ENCODE results near the gene TXN.
"Not testable (repeated sequence)": the region's sequence is repeated elsewhere in the genome, so short reads cannot be mapped to it uniquely, and the experiment has no call there.

TXN gene

DNA sequence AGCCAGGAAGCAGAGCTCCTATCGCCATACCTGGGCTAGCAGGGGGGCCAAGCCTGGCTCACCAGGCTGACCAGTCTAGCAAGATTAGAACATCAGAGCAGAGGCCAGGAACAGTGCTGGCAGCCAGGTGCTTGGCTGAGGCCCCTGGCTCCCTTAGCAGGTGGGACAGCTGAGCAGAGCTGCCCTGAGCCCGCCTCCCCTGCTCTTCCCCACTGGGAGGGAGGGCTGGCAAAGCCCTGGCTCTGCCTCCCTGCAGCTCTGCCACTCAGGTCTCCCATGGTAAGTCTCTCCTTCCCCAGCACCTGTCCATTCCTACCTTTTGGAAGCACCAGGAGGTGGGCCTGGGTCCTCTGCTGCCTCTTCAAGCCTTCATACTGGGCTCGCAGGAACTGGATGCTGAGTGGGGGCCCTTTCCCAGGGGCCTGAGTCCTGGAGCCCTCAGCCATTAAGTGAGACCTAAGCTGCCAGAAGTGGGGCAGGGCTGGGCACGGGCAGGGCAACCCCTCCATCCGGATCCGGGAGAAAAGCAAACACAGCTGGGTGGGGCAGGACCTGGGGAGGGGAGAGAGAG is 49.2 kb downstream of the TXN start:
- no peak overlapping the region for H3K4me3 ChIP-seq (ENCODE audit: low read depth, low read length)
- TF ChIP-seq, protein P1, sequence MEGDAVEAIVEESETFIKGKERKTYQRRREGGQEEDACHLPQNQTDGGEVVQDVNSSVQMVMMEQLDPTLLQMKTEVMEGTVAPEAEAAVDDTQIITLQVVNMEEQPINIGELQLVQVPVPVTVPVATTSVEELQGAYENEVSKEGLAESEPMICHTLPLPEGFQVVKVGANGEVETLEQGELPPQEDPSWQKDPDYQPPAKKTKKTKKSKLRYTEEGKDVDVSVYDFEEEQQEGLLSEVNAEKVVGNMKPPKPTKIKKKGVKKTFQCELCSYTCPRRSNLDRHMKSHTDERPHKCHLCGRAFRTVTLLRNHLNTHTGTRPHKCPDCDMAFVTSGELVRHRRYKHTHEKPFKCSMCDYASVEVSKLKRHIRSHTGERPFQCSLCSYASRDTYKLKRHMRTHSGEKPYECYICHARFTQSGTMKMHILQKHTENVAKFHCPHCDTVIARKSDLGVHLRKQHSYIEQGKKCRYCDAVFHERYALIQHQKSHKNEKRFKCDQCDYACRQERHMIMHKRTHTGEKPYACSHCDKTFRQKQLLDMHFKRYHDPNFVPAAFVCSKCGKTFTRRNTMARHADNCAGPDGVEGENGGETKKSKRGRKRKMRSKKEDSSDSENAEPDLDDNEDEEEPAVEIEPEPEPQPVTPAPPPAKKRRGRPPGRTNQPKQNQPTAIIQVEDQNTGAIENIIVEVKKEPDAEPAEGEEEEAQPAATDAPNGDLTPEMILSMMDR (IDR thresholded peaks at IDR 0.05; ENCODE audit: low read depth, low read length, missing control alignments): no peak
- in situ Hi-C loops (cut with HindIII; ENCODE audit: low sequenced_read_pairs): no loop called here
- no peak for DNase-seq (ENCODE audit: low read depth)

DNA sequence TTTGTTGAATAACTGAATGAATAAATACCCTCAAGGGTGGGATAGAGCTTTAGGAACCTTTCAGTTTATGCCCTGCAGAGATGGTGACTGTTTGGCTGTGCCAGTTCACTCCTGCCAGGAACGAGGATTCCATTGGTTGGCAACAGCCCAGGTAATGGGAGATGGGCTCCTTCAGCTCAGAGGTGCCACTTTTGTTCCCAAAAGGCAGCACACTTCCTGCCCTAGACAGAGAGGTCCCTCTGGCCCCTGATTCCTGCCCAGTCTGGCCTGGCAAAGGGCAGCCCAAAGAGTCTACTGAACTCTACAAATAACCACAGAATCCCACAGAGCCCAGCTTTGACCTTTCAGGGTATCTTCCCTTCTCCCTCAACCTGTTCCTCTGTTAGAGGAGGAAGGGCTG is 49.9 kb downstream of the TXN start:
- TF ChIP-seq, protein P1 (IDR thresholded peaks at IDR 0.05; ENCODE audit: low read depth, low read length, missing control alignments): no peak
- no peak for DNase-seq (ENCODE audit: low read depth)
- no peak overlapping the region for H3K4me3 ChIP-seq (ENCODE audit: low read depth, low read length)
- in situ Hi-C loops (cut with HindIII; ENCODE audit: low sequenced_read_pairs): no loop called here

DNA sequence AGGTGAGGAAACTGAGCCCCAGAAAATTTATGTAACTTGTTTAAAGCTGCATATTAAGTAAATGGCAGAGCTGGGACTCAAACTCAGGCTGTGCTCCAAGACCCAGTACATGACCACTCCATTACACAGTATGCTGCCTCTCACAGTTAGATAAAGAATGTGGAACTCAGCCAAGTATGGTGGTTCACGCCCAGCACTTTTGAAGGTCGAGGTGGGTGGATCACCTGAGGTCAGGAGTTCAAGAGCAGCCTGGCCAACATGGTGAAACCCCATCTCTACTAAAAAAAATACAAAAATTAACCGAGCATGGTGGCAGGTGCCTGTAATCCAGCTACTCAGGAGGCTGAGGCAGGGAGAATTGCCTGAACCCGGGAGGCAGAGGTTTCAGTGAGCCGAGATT is 50.7 kb downstream of the TXN start:
- in situ Hi-C loops (cut with HindIII; ENCODE audit: low sequenced_read_pairs); DNase-seq (ENCODE audit: low read depth); H3K4me3 ChIP-seq (ENCODE audit: low read depth, low read length): not testable (repeated sequence)

DNA sequence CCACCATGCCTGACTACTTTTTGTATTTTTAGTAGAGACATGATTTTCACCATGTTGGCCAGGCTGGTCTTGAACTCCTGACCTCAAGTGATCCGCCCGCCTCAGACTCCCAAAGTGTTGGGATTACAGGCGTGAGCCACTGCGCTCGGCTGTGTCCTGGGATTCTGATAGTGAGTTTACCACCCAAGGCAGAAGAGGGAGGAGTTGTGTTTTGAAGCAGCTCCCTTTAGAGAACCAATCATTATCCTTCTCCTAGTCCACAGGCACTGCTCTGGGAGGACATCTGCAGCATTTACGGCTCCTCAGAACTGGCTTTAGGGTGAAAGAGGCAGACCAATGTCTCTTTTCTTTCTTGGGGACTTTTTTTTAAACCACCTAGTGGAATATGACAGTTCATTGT is 54.1 kb downstream of the TXN start:
- no peak for DNase-seq (ENCODE audit: low read depth)
- H3K4me3 ChIP-seq (ENCODE audit: low read depth, low read length): no peak overlapping the region
- in situ Hi-C loops (cut with HindIII; ENCODE audit: low sequenced_read_pairs): no loop called here
- TF ChIP-seq, protein P1 (IDR thresholded peaks at IDR 0.05; ENCODE audit: low read depth, low read length, missing control alignments): no peak

DNA sequence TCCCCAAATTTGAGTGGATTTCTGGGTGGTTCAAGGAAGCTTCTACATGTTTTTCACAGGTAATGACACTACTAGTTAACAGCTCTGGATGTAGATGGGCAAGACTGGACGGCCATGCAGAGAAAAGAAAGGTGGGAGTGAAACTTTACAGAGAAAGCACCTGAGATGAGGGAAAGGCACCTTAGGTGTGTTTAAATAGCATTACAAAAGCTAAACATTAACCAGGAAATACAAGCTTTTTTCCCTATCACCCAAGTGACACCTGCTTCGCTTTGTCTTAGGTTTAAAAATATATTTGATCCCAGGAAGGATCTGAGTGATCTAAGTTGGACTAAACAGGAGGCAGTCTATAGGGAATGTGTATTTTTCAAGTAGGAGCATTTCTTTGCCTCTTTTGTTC is 56.7 kb downstream of the TXN start:
- TF ChIP-seq, protein P1 (IDR thresholded peaks at IDR 0.05; ENCODE audit: low read depth, low read length, missing control alignments): no peak
- in situ Hi-C loops (cut with HindIII; ENCODE audit: low sequenced_read_pairs): no loop called here
- no peak for DNase-seq (ENCODE audit: low read depth)
- H3K4me3 ChIP-seq (ENCODE audit: low read depth, low read length): no peak overlapping the region

DNA sequence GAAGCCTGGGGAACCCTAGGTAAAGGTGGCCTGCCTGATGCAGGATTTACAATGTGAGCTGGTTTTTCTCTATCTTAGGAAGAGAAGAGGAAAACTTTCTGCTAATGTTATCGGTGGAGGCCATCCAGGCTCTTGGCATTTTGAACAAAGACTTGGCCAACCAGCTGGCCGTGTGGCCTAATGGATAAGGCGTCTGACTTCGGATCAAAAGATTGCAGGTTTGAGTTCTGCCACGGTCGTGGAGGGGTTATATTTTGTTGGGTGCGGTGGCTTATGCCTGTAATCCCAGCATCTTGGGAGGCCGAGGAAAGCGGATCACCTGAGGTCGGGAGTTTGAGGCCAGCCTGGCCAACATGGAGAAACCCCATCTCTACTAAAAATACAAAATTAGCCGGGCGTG is 58.0 kb downstream of the TXN start:
- no peak overlapping the region for H3K4me3 ChIP-seq (ENCODE audit: low read depth, low read length)
- no peak for DNase-seq (ENCODE audit: low read depth)
- TF ChIP-seq, protein P1 (IDR thresholded peaks at IDR 0.05; ENCODE audit: low read depth, low read length, missing control alignments): no peak
- in situ Hi-C loops (cut with HindIII; ENCODE audit: low sequenced_read_pairs): no loop called here

DNA sequence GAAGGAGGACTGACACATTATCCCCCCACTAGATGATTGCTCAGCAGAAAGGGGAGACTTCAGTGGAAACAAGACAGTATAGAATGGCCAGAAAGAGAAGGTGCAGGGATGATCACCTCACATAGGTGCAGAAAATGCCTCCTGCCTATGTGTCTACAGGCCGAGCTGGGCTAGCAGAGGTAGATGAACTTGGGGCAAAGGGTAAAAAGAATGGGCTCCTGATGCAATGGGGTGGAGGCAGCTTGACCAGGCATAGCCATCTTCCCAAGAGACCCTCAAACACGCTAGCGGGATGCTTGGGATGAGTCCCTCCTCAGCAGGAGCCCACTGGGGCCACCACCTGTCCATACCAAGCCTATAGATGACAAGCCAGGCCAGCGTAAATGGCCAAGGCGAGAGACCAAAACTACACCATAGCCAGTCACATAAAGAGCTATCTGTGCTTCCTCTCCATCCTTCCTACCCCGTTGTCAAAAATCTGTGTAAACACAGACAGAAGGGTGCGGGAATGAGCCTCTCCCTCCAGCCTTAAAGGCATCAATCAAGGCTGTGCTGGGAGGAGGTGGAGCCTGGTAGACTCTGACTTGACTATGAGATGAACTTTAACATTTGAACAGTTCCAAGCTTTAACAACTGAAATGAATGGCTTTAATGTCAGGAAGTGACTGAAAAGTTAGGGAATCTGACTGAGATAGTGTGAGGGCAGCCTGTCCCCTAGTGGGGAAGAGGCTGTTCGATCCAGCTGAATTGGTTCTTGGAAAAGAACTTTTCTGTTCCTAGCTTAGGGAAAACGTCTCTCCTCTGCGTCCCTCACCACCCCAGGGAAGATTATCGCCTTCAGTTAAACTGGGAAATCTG is 58.7 kb downstream of the TXN start:
- no peak for DNase-seq (ENCODE audit: low read depth)
- no peak overlapping the region for H3K4me3 ChIP-seq (ENCODE audit: low read depth, low read length)
- in situ Hi-C loops (cut with HindIII; ENCODE audit: low sequenced_read_pairs): no loop called here
- TF ChIP-seq, protein P1 (IDR thresholded peaks at IDR 0.05; ENCODE audit: low read depth, low read length, missing control alignments): peak; percentile 23

DNA sequence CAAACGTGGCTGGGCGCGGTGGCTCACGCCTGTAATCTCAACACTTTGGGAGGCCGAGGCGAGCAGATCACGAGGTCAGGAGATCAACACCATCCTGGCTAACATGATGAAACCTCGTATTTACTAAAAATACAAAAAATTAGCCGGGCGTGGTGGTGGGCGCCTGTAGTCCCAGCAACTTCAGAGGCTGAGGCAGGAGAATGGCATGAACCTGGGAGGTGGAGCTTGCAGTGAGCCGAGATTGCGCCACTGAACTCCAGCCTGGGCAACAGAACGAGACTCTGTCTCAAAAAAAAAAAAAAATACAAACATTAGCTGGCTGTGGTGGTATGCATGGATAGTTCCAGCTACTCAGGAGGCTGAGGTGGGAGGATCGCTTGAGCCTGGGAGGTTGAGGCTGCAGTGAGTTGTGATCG is 60.2 kb downstream of the TXN start:
- H3K4me3 ChIP-seq (ENCODE audit: low read depth, low read length); DNase-seq (ENCODE audit: low read depth); in situ Hi-C loops (cut with HindIII; ENCODE audit: low sequenced_read_pairs): not testable (repeated sequence)
